Measurements from ENCODE around the gene IRS2.

IRS2 gene

GRCh38 chr13:109779876-109780510, 6.4 kb downstream of the IRS2 start:
- no peak for DNase-seq (ENCODE audit: low spot score)

GRCh38 chr13:109779074-109779473, 7.3 kb downstream of the IRS2 start:
- DNase-seq (ENCODE audit: low spot score): no peak

- no peak for DNase-seq (ENCODE audit: low spot score)
Observed at GRCh38 chr13:109778102-109778542, 8.3 kb downstream of the IRS2 start.

GRCh38 chr13:109776575-109776974, 9.8 kb downstream of the IRS2 start:
- no peak for DNase-seq (ENCODE audit: low spot score)

- no peak for DNase-seq (ENCODE audit: low spot score)
Observed at GRCh38 chr13:109773786-109774185, 12.6 kb downstream of the IRS2 start.

- DNase-seq (ENCODE audit: low spot score): peak; percentile 40
Observed at GRCh38 chr13:109773276-109773675, 13.1 kb downstream of the IRS2 start.

- no peak for DNase-seq (ENCODE audit: low spot score)
Observed at GRCh38 chr13:109771926-109772325, 14.5 kb downstream of the IRS2 start.

- no peak for DNase-seq (ENCODE audit: low spot score)
Observed at GRCh38 chr13:109770436-109770835, 15.9 kb downstream of the IRS2 start.

GRCh38 chr13:109769921-109770320, 16.5 kb downstream of the IRS2 start:
- DNase-seq (ENCODE audit: low spot score): no peak

- DNase-seq (ENCODE audit: low spot score): no peak
Observed at GRCh38 chr13:109769275-109769674, 17.1 kb downstream of the IRS2 start.

GRCh38 chr13:109768616-109769015, 17.8 kb downstream of the IRS2 start:
- DNase-seq (ENCODE audit: low spot score): no peak

GRCh38 chr13:109768176-109768575, 18.2 kb downstream of the IRS2 start:
- DNase-seq (ENCODE audit: low spot score): no peak

- no peak for DNase-seq (ENCODE audit: low spot score)
Observed at GRCh38 chr13:109767023-109767422, 19.4 kb downstream of the IRS2 start.

GRCh38 chr13:109764470-109765291, 21.7 kb downstream of the IRS2 start:
- DNase-seq (ENCODE audit: low spot score): no peak

- DNase-seq (ENCODE audit: low spot score): no peak
Observed at GRCh38 chr13:109764045-109764444, 22.3 kb downstream of the IRS2 start.

GRCh38 chr13:109762791-109763190, 23.6 kb downstream of the IRS2 start:
- DNase-seq (ENCODE audit: low spot score): no peak

- no peak for DNase-seq (ENCODE audit: low spot score)
Observed at GRCh38 chr13:109761695-109762094, 24.7 kb downstream of the IRS2 start.

GRCh38 chr13:109760951-109761350, 25.4 kb downstream of the IRS2 start:
- DNase-seq (ENCODE audit: low spot score): no peak

- no peak for DNase-seq (ENCODE audit: low spot score)
Observed at GRCh38 chr13:109760402-109760801, 26.0 kb downstream of the IRS2 start.

GRCh38 chr13:109759609-109760008, 26.8 kb downstream of the IRS2 start:
- no peak for DNase-seq (ENCODE audit: low spot score)

GRCh38 chr13:109758937-109759480, 27.4 kb downstream of the IRS2 start:
- no peak for DNase-seq (ENCODE audit: low spot score)

- DNase-seq (ENCODE audit: low spot score): no peak
Observed at GRCh38 chr13:109756778-109757177, 29.6 kb downstream of the IRS2 start.

GRCh38 chr13:109755997-109756396, 30.4 kb downstream of the IRS2 start:
- no peak for DNase-seq (ENCODE audit: low spot score)
